Stimulated activated CD8-positive, alpha-beta memory T cell treated with anti-CD3 and anti-CD28 coated beads, Interleukin-15, amount 100 ng/mL, for 48 hours (primary cell): ENCODE measurements around the gene MYL5.
A peak's percentile ranks its signal among the peaks of the same experiment; 100 is the strongest.
"Not testable (repeated sequence)": the region's sequence is repeated elsewhere in the genome, so short reads cannot be mapped to it uniquely, and the experiment has no call there.

Experiments
- DNase-seq, 2 donors: peaks; one replicate each; pipeline ENCODE4 v3.0.0-alpha.2; 2020; ENCODE audit warnings: low read depth in 2 of 2

The MYL5 gene, protein sequence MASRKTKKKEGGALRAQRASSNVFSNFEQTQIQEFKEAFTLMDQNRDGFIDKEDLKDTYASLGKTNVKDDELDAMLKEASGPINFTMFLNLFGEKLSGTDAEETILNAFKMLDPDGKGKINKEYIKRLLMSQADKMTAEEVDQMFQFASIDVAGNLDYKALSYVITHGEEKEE

DNA sequence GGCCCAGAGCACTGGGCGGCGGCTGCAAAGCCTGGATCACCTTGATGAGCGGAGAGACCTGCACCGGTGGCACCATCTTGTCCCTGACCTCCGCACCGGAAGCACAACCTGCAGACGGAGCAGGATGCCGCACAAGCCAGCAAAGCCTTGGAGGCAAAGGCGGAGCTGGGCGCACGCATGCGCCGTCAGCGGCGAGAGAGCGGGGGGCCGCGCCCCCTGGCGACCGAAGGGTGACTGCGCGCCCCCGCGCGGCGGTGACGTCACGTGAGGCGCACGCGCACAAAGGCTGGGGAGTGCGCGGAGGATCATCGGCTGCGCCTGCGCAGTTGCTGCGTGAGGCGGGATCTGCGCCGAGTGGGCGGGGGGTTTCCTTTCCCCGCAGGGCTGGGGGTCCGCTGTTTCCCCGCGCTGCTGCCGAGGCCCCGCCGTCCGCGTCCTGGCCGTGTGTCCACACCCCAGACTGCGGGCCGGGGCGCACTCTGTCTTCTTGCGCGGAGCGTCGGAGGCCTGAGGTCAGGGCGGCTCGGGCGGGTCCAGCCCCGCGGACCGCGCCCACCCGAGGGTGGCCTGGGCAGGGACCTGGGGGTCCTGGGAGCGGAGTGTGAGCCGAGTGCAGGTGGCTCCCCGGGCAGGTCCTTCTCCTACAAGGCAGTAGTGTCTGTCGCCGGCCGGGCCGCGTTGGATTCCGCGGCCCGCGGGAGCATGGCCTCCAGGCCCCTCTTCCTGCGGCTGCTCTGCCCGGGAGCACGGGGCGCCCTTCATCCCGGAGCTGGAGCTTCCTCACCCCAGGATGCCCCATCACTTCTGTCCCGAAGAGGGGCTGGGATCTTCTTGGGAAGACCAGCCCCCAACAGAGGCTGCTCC is at the start of gene MYL5, which contains the start of gene ATP5ME:
MYL5 (plus strand) TSS at position 371 of the 864 bp plus-strand sequence. CDS start 3,485 bp downstream, outside the sequence.
ATP5ME (minus strand) TSS at position 105 of the 864 bp plus-strand sequence; CDS start at position 76, 29 bp downstream.
- DNase-seq = peak; percentile 94 to 95

GRCh38 chr4:624705-625590 is 49.4 kb upstream of the MYL5 start, which contains the start of gene PDE6B:
TSS of gene PDE6B (plus strand) at chr4:625573. CDS start at chr4:625627, 54 bp downstream.
- no peak for DNase-seq

DNA sequence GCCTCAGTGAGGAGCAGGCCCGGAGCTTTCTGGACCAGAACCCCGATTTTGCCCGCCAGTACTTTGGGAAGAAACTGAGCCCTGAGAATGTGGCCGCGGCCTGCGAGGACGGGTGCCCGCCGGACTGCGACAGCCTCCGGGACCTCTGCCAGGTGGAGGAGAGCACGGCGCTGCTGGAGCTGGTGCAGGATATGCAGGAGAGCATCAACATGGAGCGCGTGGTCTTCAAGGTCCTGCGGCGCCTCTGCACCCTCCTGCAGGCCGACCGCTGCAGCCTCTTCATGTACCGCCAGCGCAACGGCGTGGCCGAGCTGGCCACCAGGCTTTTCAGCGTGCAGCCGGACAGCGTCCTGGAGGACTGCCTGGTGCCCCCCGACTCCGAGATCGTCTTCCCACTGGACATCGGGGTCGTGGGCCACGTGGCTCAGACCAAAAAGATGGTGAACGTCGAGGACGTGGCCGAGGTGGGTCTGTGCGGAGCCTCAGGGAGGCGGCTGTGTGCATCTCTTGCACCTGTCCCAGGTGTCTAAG is 48.6 kb upstream of the MYL5 start:
- DNase-seq = no peak

- DNase-seq = no peak
Measured at GRCh38 chr4:626201-627091, 47.9 kb upstream of the MYL5 start.

GRCh38 chr4:627347-628125 is 46.8 kb upstream of the MYL5 start:
- DNase-seq = no peak

- DNase-seq = no peak
Measured at GRCh38 chr4:628311-628741, 46.0 kb upstream of the MYL5 start.

DNA sequence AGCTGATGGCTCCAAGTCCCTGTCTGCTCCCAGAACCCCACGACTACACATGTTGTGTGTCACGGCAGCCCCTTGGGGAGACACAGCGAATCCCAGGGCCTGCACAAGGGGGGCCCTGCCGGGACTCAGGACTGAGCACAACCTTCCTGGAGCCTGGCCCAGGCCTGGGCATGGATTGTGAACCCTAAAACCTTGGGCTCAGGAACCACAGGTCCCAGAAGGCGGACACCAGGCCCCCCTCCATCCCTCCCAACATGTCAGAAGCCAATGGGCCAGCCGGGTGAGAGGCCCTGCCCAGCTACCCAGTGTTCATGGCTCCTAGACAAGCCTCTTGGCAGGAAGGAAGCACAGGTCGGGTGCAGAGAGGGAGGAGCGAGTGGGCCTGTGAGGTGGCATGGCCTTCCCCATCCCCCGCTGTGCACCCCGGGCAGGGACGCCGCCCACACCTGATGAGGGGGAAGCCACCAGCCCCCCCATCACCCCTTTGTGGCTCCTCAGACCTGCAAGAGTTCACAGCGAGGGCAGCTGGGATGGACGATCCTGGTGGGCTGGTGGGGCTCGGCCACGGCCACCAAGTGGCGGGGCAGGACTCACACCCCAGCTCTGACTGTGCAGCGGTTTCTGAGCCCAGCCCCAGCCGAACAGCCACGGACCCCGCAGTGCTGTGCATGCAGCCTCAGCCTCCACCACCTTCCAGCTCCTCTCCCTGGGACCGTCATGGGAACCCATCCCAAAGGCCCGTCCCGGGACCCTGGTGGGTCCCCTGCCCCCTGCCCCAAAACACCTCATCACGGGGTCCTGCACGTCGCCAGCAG is 45.3 kb upstream of the MYL5 start:
- DNase-seq = no peak

DNA sequence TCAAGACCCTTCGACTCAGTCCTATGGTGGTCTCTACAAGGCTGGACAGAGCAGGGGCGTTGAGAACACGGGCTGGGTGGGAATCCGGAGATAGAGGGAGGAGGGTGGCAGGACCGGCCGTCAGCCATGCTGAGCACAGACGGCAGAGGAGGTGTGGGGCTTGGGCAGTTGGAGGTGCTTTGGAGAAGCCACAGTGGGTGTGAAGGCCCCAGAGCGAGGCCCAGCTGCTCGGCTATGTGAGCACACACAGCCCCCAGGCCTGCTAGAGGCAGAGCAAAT is 44.8 kb upstream of the MYL5 start:
- no peak for DNase-seq

- no peak for DNase-seq
Measured at GRCh38 chr4:629915-630641, 44.3 kb upstream of the MYL5 start.

GRCh38 chr4:630656-631055 is 43.7 kb upstream of the MYL5 start:
- DNase-seq = no peak

GRCh38 chr4:632196-632790 is 42.0 kb upstream of the MYL5 start:
- no peak for DNase-seq

DNA sequence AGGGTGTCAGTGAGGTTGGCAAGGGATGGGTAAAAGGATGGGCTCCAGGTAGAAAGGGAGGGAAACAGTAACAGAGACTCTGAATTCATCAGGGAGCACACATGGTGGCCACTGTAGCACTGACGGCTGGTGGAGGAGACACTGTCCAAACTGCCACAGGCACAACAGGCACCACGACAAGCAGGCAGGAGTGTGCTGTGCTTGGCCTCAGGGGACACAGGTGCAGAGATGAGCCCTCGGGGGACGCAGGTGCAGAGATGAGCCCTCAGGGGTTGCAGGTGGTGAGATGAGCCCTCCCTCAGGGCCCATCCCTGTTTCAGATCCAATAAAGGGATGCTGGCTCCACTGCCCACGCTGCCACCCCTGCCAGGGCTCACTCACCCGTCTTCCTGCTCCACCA is 41.4 kb upstream of the MYL5 start:
- no peak for DNase-seq

DNA sequence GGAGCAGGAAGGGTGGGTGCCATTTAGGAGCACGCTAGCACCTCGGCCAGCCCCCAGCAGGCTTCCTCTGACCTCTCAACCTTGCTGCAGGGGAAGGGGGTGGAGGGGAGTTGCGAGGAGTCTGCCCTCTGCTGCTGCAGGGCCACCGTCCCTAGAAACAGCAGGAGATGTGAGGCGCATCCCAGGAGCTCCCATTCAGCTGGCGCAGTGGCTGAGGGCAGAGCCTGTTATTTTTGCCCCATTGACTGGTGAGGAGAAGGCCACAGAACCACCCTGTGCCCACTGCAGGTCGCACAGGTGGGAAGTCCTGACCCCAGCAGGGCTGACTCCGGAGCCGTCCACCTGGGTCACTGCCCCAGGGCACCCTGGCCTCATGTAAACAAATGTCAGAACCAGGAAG is 40.9 kb upstream of the MYL5 start:
- DNase-seq = no peak

DNA sequence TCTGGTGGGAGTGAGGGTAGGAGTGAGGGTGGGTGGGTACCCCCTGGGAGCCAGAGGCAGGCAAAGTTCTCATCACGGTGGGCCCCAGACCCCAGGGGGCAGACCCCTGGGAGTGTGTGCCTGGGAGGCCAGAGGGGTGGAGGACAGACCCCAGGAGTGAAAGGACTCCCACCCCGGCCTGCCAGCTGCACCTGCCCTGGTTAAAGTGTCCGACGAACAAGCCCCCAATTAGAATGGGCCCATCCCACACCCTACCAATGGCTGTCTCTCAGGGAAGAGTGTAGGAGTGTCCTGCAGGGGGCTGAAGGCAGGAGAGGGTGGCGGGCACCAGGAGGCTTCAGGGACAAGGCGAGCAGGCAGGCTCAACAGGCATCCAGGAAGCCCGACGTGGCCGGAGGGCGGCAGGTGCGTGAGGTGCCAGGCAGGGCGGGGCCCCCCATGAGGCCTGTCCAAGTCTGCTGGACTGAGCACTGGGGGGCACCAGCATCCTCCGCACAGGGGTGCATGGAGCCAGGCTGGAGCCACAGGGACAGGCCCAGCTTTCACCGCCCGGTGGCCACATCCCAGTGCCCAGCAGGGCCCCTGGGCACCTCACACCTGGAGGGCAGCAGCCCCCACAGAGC is 40.3 kb upstream of the MYL5 start:
- no peak for DNase-seq

DNA sequence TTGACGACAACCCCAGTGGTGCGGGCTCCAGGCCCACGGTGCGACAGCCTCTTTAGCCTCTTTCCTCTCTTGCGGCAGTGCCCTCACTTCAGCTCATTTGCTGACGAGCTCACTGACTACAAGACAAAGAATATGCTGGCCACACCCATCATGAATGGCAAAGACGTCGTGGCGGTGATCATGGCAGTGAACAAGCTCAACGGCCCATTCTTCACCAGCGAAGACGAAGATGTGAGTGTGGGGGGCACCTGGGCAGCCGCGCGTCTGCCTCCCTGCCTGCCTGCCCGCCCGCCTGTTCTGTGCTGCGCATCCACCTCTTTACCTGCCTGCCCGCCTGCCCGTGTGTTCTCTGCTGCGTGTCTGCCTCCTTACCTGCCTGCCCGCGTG is 39.8 kb upstream of the MYL5 start:
- DNase-seq = no peak

- DNase-seq = not testable (repeated sequence)
Measured at GRCh38 chr4:635066-635835, 39.1 kb upstream of the MYL5 start.
